SK-N-SH (cell line): ENCODE results near the gene NLN. TPM values are rescaled to one million over a fixed set of nuclear protein-coding genes. Genes with fewer than 3 reads are reported as not detected.

Experiments used
- CTCF ChIA-PET: fragments of 300-600, 350-600 bp; formaldehyde crosslinking; extraction: SDS; loops from one replicate; lab custom pipeline; 2021; lab: Yijun Ruan, JAX
- POLR2A ChIA-PET: fragments of 350-600 bp; sonication (Branson Sonifier 250); formaldehyde crosslinking; extraction: SDS; loops from one replicate; lab custom pipeline; 2020; ENCODE audit warnings: antibody characterized with exemption, inconsistent platforms; lab: Yijun Ruan, JAX
- DNase-seq: peaks from one replicate; pipeline ENCODE4 v3.0.0; 2012
- H2AFZ ChIP-seq: fragments of 200-600 bp; sonication (generic); 2 replicates; pipeline ENCODE4 v1.8.1; 2016; ENCODE audit warnings: antibody characterized with exemption, mild to moderate bottlenecking, low read depth
- H3F3A ChIP-seq: fragments of 200-600 bp; sonication (generic); replicated peaks from 2 replicates; pipeline ENCODE3; 2016; ENCODE audit warnings: antibody characterized with exemption, mild to moderate bottlenecking; ENCODE audit not compliant: insufficient read depth
- H3K27ac ChIP-seq, 2 experiments: fragments of 200-500 bp in 1 of 2; fragments of 200-600 bp in 1 of 2; sonication (Bioruptor generic) in 1 of 2; sonication (generic), shearing (Covaris generic) in 1 of 2; 2 replicates each; pipeline versions ENCODE4 v1.5.1 to v1.6.1; 2014 to 2016; ENCODE audit warnings: low read depth in 2 of 2, inconsistent platforms in 1 of 2, low read length in 1 of 2, mild to moderate bottlenecking in 1 of 2, mixed read lengths in 1 of 2
- H3K27me3 ChIP-seq: fragments of 200-600 bp; sonication (generic), shearing (Covaris generic); 2 replicates; pipeline ENCODE4 v1.6.1; 2016; ENCODE audit warnings: mixed run types; ENCODE audit not compliant: insufficient read depth
- H3K36me3 ChIP-seq, 2 experiments: fragments of 200-500 bp in 1 of 2; fragments of 200-600 bp in 1 of 2; sonication (Bioruptor generic) in 1 of 2; sonication (generic) in 1 of 2; replicated peaks in 1 of 2; 2 replicates each; pipeline versions ENCODE3 to v1.5.1; 2014 to 2016; ENCODE audit warnings: low read length in 1 of 2, mild to moderate bottlenecking in 1 of 2; ENCODE audit not compliant: insufficient read depth in 2 of 2, control insufficient read depth in 1 of 2
- H3K4me1 ChIP-seq, 2 experiments: fragments of 200-500 bp in 1 of 2; fragments of 200-600 bp in 1 of 2; sonication (Bioruptor generic) in 1 of 2; sonication (generic), shearing (Covaris generic) in 1 of 2; 2 replicates each; pipeline versions ENCODE4 v1.5.1 to v1.6.1; 2014 to 2016; ENCODE audit warnings: low read depth in 1 of 2, low read length in 1 of 2, mixed run types in 1 of 2; ENCODE audit not compliant: insufficient read depth in 2 of 2, control insufficient read depth in 1 of 2
- H3K4me2 ChIP-seq: fragments of 200-600 bp; sonication (generic), shearing (Covaris generic); 2 replicates; pipeline ENCODE4 v1.6.1; 2017; ENCODE audit warnings: mixed run types
- H3K4me3 ChIP-seq, 2 experiments: fragments of 200-500 bp in 1 of 2; fragments of 200-600 bp in 1 of 2; sonication (Bioruptor generic) in 1 of 2; sonication (generic), shearing (Covaris generic) in 1 of 2; 2 replicates each; pipeline versions ENCODE4 v1.5.1 to v1.8.1; 2014 to 2016; ENCODE audit warnings: low read depth in 2 of 2, inconsistent platforms in 1 of 2, low read length in 1 of 2, mild to moderate bottlenecking in 1 of 2, mixed read lengths in 1 of 2, moderate library complexity in 1 of 2
- H3K79me2 ChIP-seq: fragments of 200-600 bp; sonication (generic); 2 replicates; pipeline ENCODE4 v1.8.1; 2017; ENCODE audit warnings: mild to moderate bottlenecking; ENCODE audit not compliant: insufficient read depth
- H3K9ac ChIP-seq: fragments of 200-600 bp; sonication (generic); 2 replicates; pipeline ENCODE4 v1.6.1; 2017; ENCODE audit warnings: mixed run types
- H3K9me2 ChIP-seq: fragments of 200-600 bp; sonication (generic); 2 replicates; pipeline ENCODE4 v1.6.1; 2017; ENCODE audit warnings: mixed run types
- H3K9me3 ChIP-seq: fragments of 200-600 bp; sonication (generic); 2 replicates; pipeline ENCODE4 v1.6.1; 2017; ENCODE audit warnings: mixed run types, mild to moderate bottlenecking, moderate library complexity
- H4K20me1 ChIP-seq: fragments of 200-600 bp; sonication (generic); 2 replicates; pipeline ENCODE4 v1.6.1; 2017; ENCODE audit warnings: mild to moderate bottlenecking, mixed run types; ENCODE audit not compliant: insufficient read depth
- CHD2 ChIP-seq: fragments of 150-350 bp; IDR thresholded peaks from 2 replicates; pipeline ENCODE4 v1.6.1; 2018; ENCODE audit warnings: low read length; ENCODE audit not compliant: partially characterized antibody
- ELF1 ChIP-seq: IDR thresholded peaks from 2 replicates; pipeline ENCODE4 v1.4.0; 2012
- EP300 ChIP-seq, 2 experiments: IDR thresholded peaks; 2 replicates each; pipeline versions ENCODE4 v1.4.0 to v1.6.1; 2012; ENCODE audit warnings: borderline replicate concordance in 1 of 2, low read depth in 1 of 2, low read length in 1 of 2
- EZH2phosphoT487 ChIP-seq: fragments of 200-600 bp; sonication (generic); IDR thresholded peaks from 2 replicates; pipeline ENCODE4 v1.6.1; 2017; ENCODE audit warnings: low read depth, mixed run types, mild to moderate bottlenecking, antibody characterized with exemption, moderate library complexity, borderline replicate concordance
- FOXJ3 ChIP-seq: sonication (generic); formaldehyde crosslinking; IDR thresholded peaks from 2 replicates; pipeline ENCODE4 v1.5.1; 2020; ENCODE audit warnings: mild to moderate bottlenecking, missing genetic modification reagents
- FOXM1 ChIP-seq: IDR thresholded peaks from 2 replicates; pipeline ENCODE4 v1.4.0; 2012; ENCODE audit warnings: low read depth, mild to moderate bottlenecking
- GABPA ChIP-seq: IDR thresholded peaks from 2 replicates; pipeline ENCODE4 v1.4.0; 2012; ENCODE audit warnings: low read depth, mild to moderate bottlenecking
- GATA2 ChIP-seq: sonication (generic); formaldehyde crosslinking; IDR thresholded peaks from 2 replicates; pipeline ENCODE4 v1.5.0; 2020; ENCODE audit warnings: mild to moderate bottlenecking, missing genetic modification reagents
- JUND ChIP-seq: IDR thresholded peaks from 2 replicates; pipeline ENCODE4 v1.4.0; 2012
- MEF2A ChIP-seq: IDR thresholded peaks from 2 replicates; pipeline ENCODE4 v1.4.0; 2012; ENCODE audit warnings: low read depth, borderline replicate concordance
- MXI1 ChIP-seq: IDR thresholded peaks from 2 replicates; pipeline ENCODE4 v1.6.1; 2012; ENCODE audit warnings: mild to moderate bottlenecking, low read depth, low read length, improper control_type of control experiment
- POLR2AphosphoS5 ChIP-seq: IDR thresholded peaks from 2 replicates; pipeline ENCODE4 v1.6.1; 2012; ENCODE audit warnings: low read depth, low read length
- RAD21 ChIP-seq: IDR thresholded peaks from 2 replicates; pipeline ENCODE4 v1.6.1; 2012; ENCODE audit warnings: mild to moderate bottlenecking, low read length
- RFX5 ChIP-seq: IDR thresholded peaks from 2 replicates; pipeline ENCODE4 v1.6.1; 2012; ENCODE audit warnings: mild to moderate bottlenecking, improper control_type of control experiment, low read length
- SIN3A ChIP-seq: IDR thresholded peaks from 2 replicates; pipeline ENCODE4 v1.6.1; 2012; ENCODE audit warnings: low read depth, mild to moderate bottlenecking, low read length, moderate library complexity, borderline replicate concordance
- SMC3 ChIP-seq: IDR thresholded peaks from 2 replicates; pipeline ENCODE4 v1.6.1; 2012; ENCODE audit warnings: low read depth, low read length, improper control_type of control experiment
- TCF12 ChIP-seq: IDR thresholded peaks from 2 replicates; pipeline ENCODE4 v1.4.0; 2012
- USF1 ChIP-seq: IDR thresholded peaks from 2 replicates; pipeline ENCODE4 v1.4.0; 2012; ENCODE audit warnings: low read depth, borderline replicate concordance
- WGBS: methylation state at CpG from one replicate; pipeline ENCODE4 v1.1.6; 2017; ENCODE audit warnings: low lambda C conversion rate; 5-methylcytosine and 5-hydroxymethylcytosine counted together
- polyA plus RNA-seq, 3 experiments: library from polyadenylated mRNA; depleted of rRNA; stranded (reverse); fragments of >200 nt; gene quantifications; 2 replicates each; pipeline ENCODE4 v1.2.3, GENCODE V29; 2012

The NLN gene
- polyA plus RNA-seq, 1 of the 3 experiments (the other 2 are of a cell fraction) = 17.1 TPM

GRCh38 chr5:65834306-65834705 is 112.3 kb downstream of the NLN start:
- no peak overlapping the region for H3K9ac ChIP-seq
- H3K9me3 ChIP-seq = no peaks in the 10 kb centered on the region
- no peak for TF ChIP-seq POLR2AphosphoS5
- no peak for TF ChIP-seq SMC3
- TF ChIP-seq GATA2 = no peak
- no peak for TF ChIP-seq MXI1
- peaks cover 0 to 8% of the 10 kb centered on the region in 2 experiments for H3K36me3 ChIP-seq
- 88% methylated on average over 1 of the region's 1 CpG for WGBS
- ChIA-PET POLR2A (no interaction called here), CTCF (no interaction called here)
- H3F3A ChIP-seq = peaks cover 9% of the 10 kb centered on the region
- H2AFZ ChIP-seq = no peak overlapping the region
- no peak overlapping the region for H3K4me3 ChIP-seq
- H3K4me1 ChIP-seq = peaks cover 9 to 10% of the 10 kb centered on the region in 2 experiments; a peak in 3 of 4 replicates
- no peak overlapping the region for H3K27ac ChIP-seq
- no peaks in the 10 kb centered on the region for H3K79me2 ChIP-seq
- no peaks in the 10 kb centered on the region for H3K9me2 ChIP-seq
- no peak overlapping the region for H3K4me2 ChIP-seq
- H3K27me3 ChIP-seq = no peaks in the 10 kb centered on the region
- no peak for DNase-seq
- H4K20me1 ChIP-seq = no peaks in the 10 kb centered on the region

- ChIA-PET POLR2A (no interaction called here), CTCF (no interaction called here)
- H3K4me1 ChIP-seq = peaks cover 4 to 10% of the 10 kb centered on the region in 2 experiments; a peak in 3 of 4 replicates
- no peak overlapping the region for H2AFZ ChIP-seq
- no peak for TF ChIP-seq CHD2
- TF ChIP-seq FOXJ3 (CRISPR knock-in tag) = no peak
- TF ChIP-seq EZH2phosphoT487 = no peak
- TF ChIP-seq EP300 (IDR thresholded peaks at IDR 0.05; ENCODE audit: borderline replicate concordance in 1 of 2, low read depth in 1 of 2, low read length in 1 of 2) = no peak
- no peak for TF ChIP-seq SIN3A
- TF ChIP-seq ELF1 = no peak
- no peak for TF ChIP-seq MXI1
- no peak for TF ChIP-seq TCF12
- TF ChIP-seq GATA2 = no peak
- TF ChIP-seq RAD21 = no peak
- no peak for TF ChIP-seq MEF2A
- no peak for TF ChIP-seq SMC3
- TF ChIP-seq RFX5 = no peak
- no peak for TF ChIP-seq POLR2AphosphoS5
- no peak for TF ChIP-seq FOXM1
- no peak for TF ChIP-seq GABPA
- no peak for TF ChIP-seq JUND
- TF ChIP-seq USF1 = no peak
- 85% methylated on average over 2 of the region's 2 CpGs for WGBS
- peaks cover 0 to 8% of the 10 kb centered on the region in 2 experiments for H3K36me3 ChIP-seq
- no peak overlapping the region for H3K4me2 ChIP-seq
- H3F3A ChIP-seq = peaks cover 9% of the 10 kb centered on the region
- H4K20me1 ChIP-seq = no peaks in the 10 kb centered on the region
- no peak for DNase-seq
- H3K27me3 ChIP-seq = no peaks in the 10 kb centered on the region
- H3K9me2 ChIP-seq = no peaks in the 10 kb centered on the region
- H3K4me3 ChIP-seq = no peak overlapping the region
- no peak overlapping the region for H3K9ac ChIP-seq
- no peaks in the 10 kb centered on the region for H3K79me2 ChIP-seq
- no peaks in the 10 kb centered on the region for H3K9me3 ChIP-seq
- no peak overlapping the region for H3K27ac ChIP-seq
Observed at GRCh38 chr5:65835191-65835590, 113.2 kb downstream of the NLN start.
